ENCODE results near the gene SNX20. TPM values are rescaled to one million over a fixed set of nuclear protein-coding genes. Genes with fewer than 3 reads are reported as not detected.

Gene SNX20
- total RNA-seq, 1 donor from 2014 or later = 2.2 TPM

DNA sequence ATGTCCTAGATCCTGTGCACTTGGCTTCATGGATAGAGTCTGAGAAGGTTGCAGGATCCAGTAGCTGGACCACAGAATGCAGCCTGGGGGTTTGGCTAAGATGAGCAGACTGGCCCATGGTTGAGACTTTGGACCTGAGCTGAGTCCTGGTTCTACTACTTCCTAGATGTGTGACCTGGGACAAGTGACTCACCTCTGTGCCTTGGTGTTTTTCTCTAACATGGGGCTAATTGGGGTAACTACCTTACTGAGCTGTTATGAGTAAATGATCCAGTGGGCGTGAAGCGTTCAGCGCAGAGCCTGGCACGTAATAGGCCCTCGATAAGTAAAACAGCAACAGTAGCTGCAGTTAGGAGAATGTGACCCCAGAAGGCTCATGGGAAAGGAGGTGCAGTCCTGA, 38.8 kb downstream of the SNX20 start:
- intact Hi-C loops (cut with DNase I) = no loop called here
- H3K27me3 ChIP-seq = no peaks in the 10 kb centered on the region
- no peak for TF ChIP-seq POLR2A (IDR thresholded peaks at IDR 0.05)
- TF ChIP-seq, protein P1, sequence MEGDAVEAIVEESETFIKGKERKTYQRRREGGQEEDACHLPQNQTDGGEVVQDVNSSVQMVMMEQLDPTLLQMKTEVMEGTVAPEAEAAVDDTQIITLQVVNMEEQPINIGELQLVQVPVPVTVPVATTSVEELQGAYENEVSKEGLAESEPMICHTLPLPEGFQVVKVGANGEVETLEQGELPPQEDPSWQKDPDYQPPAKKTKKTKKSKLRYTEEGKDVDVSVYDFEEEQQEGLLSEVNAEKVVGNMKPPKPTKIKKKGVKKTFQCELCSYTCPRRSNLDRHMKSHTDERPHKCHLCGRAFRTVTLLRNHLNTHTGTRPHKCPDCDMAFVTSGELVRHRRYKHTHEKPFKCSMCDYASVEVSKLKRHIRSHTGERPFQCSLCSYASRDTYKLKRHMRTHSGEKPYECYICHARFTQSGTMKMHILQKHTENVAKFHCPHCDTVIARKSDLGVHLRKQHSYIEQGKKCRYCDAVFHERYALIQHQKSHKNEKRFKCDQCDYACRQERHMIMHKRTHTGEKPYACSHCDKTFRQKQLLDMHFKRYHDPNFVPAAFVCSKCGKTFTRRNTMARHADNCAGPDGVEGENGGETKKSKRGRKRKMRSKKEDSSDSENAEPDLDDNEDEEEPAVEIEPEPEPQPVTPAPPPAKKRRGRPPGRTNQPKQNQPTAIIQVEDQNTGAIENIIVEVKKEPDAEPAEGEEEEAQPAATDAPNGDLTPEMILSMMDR (IDR thresholded peaks at IDR 0.05) = no peak
- TF ChIP-seq POLR2AphosphoS5 (IDR thresholded peaks at IDR 0.05; ENCODE audit: insufficient read depth in 1 of 2, low read depth in 1 of 2) = no peak
- no peak for DNase-seq (ENCODE audit: extremely low spot score in 2 of 2)
- H3K4me1 ChIP-seq = no peaks in the 10 kb centered on the region
- H3K9me3 ChIP-seq = no peaks in the 10 kb centered on the region
- no peaks in the 10 kb centered on the region for H3K36me3 ChIP-seq
- H3K27ac ChIP-seq = no peak overlapping the region
- H3K4me3 ChIP-seq = no peak overlapping the region

DNA sequence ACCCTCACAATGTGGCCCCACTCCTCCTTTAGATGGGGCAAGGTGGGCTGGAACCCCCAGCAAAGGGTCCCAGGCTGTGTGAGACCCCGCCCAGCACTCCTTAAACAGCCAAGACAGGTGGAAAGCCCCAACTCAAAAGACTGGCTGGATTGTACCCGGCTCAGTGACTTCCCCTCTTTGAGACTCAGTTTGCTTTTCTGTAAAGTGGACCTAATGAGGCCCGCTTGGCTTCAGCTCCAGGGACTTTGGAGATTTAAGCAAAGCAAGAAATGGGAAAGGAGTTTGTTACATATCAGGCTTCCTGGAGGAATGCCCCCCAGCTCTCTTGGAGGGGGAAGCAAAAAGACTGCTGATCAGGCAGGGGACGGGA, 39.3 kb downstream of the SNX20 start:
- TF ChIP-seq POLR2A (IDR thresholded peaks at IDR 0.05) (no peak), POLR2AphosphoS5 (IDR thresholded peaks at IDR 0.05; ENCODE audit: insufficient read depth in 1 of 2, low read depth in 1 of 2) (no peak)
- TF ChIP-seq, protein P1 (IDR thresholded peaks at IDR 0.05) = no peak
- no peaks in the 10 kb centered on the region for H3K36me3 ChIP-seq
- DNase-seq (ENCODE audit: extremely low spot score in 2 of 2) = no peak
- H3K27me3 ChIP-seq = no peaks in the 10 kb centered on the region
- H3K27ac ChIP-seq = no peak overlapping the region
- H3K9me3 ChIP-seq = no peaks in the 10 kb centered on the region
- H3K4me1 ChIP-seq = no peaks in the 10 kb centered on the region
- no peak overlapping the region for H3K4me3 ChIP-seq
- intact Hi-C loops (cut with DNase I) = no loop called here

DNA sequence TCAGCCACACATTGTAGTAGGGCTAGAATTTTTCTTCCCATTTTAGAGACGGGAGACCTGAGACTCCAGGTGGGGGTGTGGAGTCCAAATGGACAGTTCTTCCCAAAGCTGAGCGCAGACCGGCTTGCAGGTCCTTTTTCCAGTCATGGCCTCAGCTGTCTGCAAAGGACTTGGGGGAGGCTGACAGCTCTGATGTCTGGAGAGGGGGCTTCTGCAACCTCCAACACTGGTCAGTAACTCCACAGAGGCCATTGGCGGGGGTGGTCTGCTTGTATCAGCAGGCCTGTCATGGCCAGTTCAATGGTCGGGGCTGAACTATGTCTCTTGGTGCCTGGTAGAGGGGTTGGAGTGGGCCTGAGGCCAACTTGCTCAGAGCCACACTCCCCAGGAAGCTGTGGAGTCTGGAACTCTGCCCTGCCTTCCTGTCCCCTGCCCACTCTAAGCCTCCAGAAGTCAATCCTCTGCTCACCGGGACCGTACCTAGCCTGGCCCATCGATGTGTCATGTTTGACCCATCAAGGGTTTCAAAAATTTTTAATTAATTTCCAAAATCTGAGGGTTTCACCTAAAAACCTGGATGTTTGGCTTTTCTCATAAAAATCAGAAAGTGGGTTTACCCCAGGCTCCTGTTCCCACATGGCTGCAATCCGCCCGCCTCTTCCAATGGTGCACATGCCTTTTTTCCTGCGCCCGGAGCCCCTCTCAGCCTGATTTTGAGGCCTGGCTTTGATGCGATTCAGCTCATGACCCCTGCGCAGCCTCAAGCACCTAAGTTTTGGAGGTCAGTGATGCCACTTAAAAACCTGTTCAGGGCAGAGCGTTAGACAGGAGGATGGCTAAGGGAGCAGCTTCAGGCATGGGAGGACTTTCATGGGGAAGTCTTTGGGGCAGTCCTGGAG, 39.9 kb downstream of the SNX20 start:
- Histone ChIP-seq H3K4me1 (no peaks in the 10 kb centered on the region), H3K4me3 (no peak overlapping the region), H3K36me3 (no peaks in the 10 kb centered on the region), H3K27ac (no peak overlapping the region), H3K27me3 (no peaks in the 10 kb centered on the region), H3K9me3 (no peaks in the 10 kb centered on the region)
- TF ChIP-seq, protein P1 (IDR thresholded peaks at IDR 0.05) = no peak
- intact Hi-C loops (cut with DNase I) = no loop called here
- no peak for DNase-seq (ENCODE audit: extremely low spot score in 2 of 2)

DNA sequence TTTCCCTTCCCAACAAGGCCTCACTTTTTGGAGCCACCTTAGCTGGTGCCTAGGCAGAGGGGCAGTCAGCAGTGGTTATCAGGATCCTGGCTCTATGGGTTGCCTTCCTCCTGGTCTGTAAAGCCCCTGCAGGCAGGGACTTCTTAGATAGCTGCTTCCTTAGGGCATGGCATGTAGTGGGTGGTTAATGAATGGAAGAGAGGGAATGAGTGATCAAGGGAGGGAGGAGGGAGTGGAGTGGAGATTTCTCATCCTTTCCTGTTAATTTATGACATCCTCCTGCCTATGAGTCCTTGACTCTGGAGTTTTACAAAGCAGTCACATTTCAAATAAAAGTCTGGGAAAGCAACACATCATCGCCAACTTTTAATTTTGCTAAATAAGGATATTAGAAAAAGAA, 40.7 kb downstream of the SNX20 start:
- no peaks in the 10 kb centered on the region for H3K4me1 ChIP-seq
- no peaks in the 10 kb centered on the region for H3K9me3 ChIP-seq
- H3K4me3 ChIP-seq = no peak overlapping the region
- intact Hi-C loops (cut with DNase I) = no loop called here
- H3K27me3 ChIP-seq = no peaks in the 10 kb centered on the region
- H3K27ac ChIP-seq = no peak overlapping the region
- TF ChIP-seq, protein P1 (IDR thresholded peaks at IDR 0.05) = no peak
- TF ChIP-seq POLR2AphosphoS5 (IDR thresholded peaks at IDR 0.05; ENCODE audit: insufficient read depth in 1 of 2, low read depth in 1 of 2) = no peak
- TF ChIP-seq POLR2A (IDR thresholded peaks at IDR 0.05) = no peak
- no peak for DNase-seq (ENCODE audit: extremely low spot score in 2 of 2)
- no peaks in the 10 kb centered on the region for H3K36me3 ChIP-seq
